Measurements from ENCODE around the gene QPCT. TPM values are rescaled to one million over a fixed set of nuclear protein-coding genes. Genes with fewer than 3 reads are reported as not detected.

Gene QPCT
- polyA plus RNA-seq, 1 of the 3 experiments (the other 2 are of a cell fraction): 0.12 TPM

GRCh38 chr2:37348155-37348554 is 3.7 kb downstream of the QPCT start:
- CTCF ChIA-PET: interaction anchor here (0.7 to 1.7 kb wide), 6 partner anchors 13 to 324 kb away, joined by 3 to 7 read pairs (median 3); no protein-coding TSS in a partner anchor
- Histone ChIP-seq H3K27ac (ENCODE audit: low read depth in 2 of 2, low read length in 1 of 2) (no peak overlapping the region), H3K4me2 (no peak overlapping the region), H3K9me2 (no peaks in the 10 kb centered on the region), H3F3A (replicated peaks; ENCODE audit: insufficient read depth) (peaks cover 6% of the 10 kb centered on the region), H4K20me1 (ENCODE audit: insufficient read depth) (no peaks in the 10 kb centered on the region), H3K9me3 (no peaks in the 10 kb centered on the region), H3K4me3 (ENCODE audit: low read depth in 2 of 2, low read length in 1 of 2) (no peak overlapping the region), H3K4me1 (ENCODE audit: control insufficient read depth in 1 of 2, insufficient read depth in 2 of 2, low read depth in 1 of 2, low read length in 1 of 2) (peaks cover 7 to 8% of the 10 kb centered on the region in 2 experiments; a peak in 1 of 4 replicates), H3K36me3 (replicated peaks in 1 of 2; ENCODE audit: control insufficient read depth in 1 of 2, insufficient read depth in 2 of 2, low read length in 1 of 2) (no peaks in the 10 kb centered on the region), H3K79me2 (ENCODE audit: insufficient read depth) (no peaks in the 10 kb centered on the region), H3K27me3 (ENCODE audit: insufficient read depth) (no peaks in the 10 kb centered on the region), H3K9ac (no peak overlapping the region), H2AFZ (ENCODE audit: low read depth) (no peak overlapping the region)
- no peak for DNase-seq
- POLR2A ChIA-PET: no interaction called here
- 86% methylated on average over 5 of the region's 5 CpGs for WGBS (ENCODE audit: low lambda C conversion rate)
- TF ChIP-seq SIN3A (IDR thresholded peaks at IDR 0.05; ENCODE audit: borderline replicate concordance, low read depth, low read length) (no peak), POLR2AphosphoS5 (IDR thresholded peaks at IDR 0.05; ENCODE audit: low read depth, low read length) (no peak), TCF12 (IDR thresholded peaks at IDR 0.05) (no peak), FOXJ3 (CRISPR knock-in tag; IDR thresholded peaks at IDR 0.05) (no peak), CTCF (IDR thresholded peaks at IDR 0.05) (no peak), FOXM1 (IDR thresholded peaks at IDR 0.05; ENCODE audit: low read depth) (no peak), NRF1 (IDR thresholded peaks at IDR 0.05; ENCODE audit: low read depth, low read length) (no peak), FOSL2 (IDR thresholded peaks at IDR 0.05; ENCODE audit: borderline replicate concordance, low read depth) (no peak), EP300 (IDR thresholded peaks at IDR 0.05; ENCODE audit: borderline replicate concordance in 1 of 2, low read depth in 1 of 2, low read length in 1 of 2) (no peak)
- TF ChIP-seq, protein P1, sequence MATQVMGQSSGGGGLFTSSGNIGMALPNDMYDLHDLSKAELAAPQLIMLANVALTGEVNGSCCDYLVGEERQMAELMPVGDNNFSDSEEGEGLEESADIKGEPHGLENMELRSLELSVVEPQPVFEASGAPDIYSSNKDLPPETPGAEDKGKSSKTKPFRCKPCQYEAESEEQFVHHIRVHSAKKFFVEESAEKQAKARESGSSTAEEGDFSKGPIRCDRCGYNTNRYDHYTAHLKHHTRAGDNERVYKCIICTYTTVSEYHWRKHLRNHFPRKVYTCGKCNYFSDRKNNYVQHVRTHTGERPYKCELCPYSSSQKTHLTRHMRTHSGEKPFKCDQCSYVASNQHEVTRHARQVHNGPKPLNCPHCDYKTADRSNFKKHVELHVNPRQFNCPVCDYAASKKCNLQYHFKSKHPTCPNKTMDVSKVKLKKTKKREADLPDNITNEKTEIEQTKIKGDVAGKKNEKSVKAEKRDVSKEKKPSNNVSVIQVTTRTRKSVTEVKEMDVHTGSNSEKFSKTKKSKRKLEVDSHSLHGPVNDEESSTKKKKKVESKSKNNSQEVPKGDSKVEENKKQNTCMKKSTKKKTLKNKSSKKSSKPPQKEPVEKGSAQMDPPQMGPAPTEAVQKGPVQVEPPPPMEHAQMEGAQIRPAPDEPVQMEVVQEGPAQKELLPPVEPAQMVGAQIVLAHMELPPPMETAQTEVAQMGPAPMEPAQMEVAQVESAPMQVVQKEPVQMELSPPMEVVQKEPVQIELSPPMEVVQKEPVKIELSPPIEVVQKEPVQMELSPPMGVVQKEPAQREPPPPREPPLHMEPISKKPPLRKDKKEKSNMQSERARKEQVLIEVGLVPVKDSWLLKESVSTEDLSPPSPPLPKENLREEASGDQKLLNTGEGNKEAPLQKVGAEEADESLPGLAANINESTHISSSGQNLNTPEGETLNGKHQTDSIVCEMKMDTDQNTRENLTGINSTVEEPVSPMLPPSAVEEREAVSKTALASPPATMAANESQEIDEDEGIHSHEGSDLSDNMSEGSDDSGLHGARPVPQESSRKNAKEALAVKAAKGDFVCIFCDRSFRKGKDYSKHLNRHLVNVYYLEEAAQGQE (IDR thresholded peaks at IDR 0.05; ENCODE audit: low read depth, low read length): no peak

- Histone ChIP-seq H3K9me3 (no peaks in the 10 kb centered on the region), H3K4me2 (no peak overlapping the region), H3K27ac (ENCODE audit: low read depth in 2 of 2, low read length in 1 of 2) (no peak overlapping the region), H3K4me1 (ENCODE audit: control insufficient read depth in 1 of 2, insufficient read depth in 2 of 2, low read depth in 1 of 2, low read length in 1 of 2) (peaks cover 0 to 7% of the 10 kb centered on the region in 2 experiments; a peak in 1 of 4 replicates), H2AFZ (ENCODE audit: low read depth) (no peak overlapping the region), H3K4me3 (ENCODE audit: low read depth in 2 of 2, low read length in 1 of 2) (no peak overlapping the region), H3K79me2 (ENCODE audit: insufficient read depth) (no peaks in the 10 kb centered on the region), H4K20me1 (ENCODE audit: insufficient read depth) (no peaks in the 10 kb centered on the region), H3K9ac (no peak overlapping the region), H3K9me2 (no peaks in the 10 kb centered on the region), H3K36me3 (replicated peaks in 1 of 2; ENCODE audit: control insufficient read depth in 1 of 2, insufficient read depth in 2 of 2, low read length in 1 of 2) (no peaks in the 10 kb centered on the region), H3F3A (replicated peaks; ENCODE audit: insufficient read depth) (no peaks in the 10 kb centered on the region), H3K27me3 (ENCODE audit: insufficient read depth) (no peaks in the 10 kb centered on the region)
- POLR2A ChIA-PET: interaction anchor here (0.6 kb wide), 1 partner anchor 28 kb away, joined by 3 read pairs; no protein-coding TSS in a partner anchor
- WGBS (ENCODE audit: low lambda C conversion rate): 85% methylated on average over 3 of the region's 3 CpGs
- DNase-seq: no peak
- CTCF ChIA-PET: interaction anchor here (0.9 to 1.7 kb wide), 7 partner anchors 12 to 542 kb away, joined by 3 to 7 read pairs (median 4); no protein-coding TSS in a partner anchor
- TF ChIP-seq CHD2 (IDR thresholded peaks at IDR 0.05; ENCODE audit: low read length, partially characterized antibody) (no peak), CTCF (IDR thresholded peaks at IDR 0.05) (no peak)
- TF ChIP-seq, protein P1 (IDR thresholded peaks at IDR 0.05; ENCODE audit: low read depth, low read length): no peak
These were observed 4.9 kb downstream of the QPCT start for GRCh38 chr2:37349231-37349860.

Data from SK-N-SH (cell line).